ENCODE results near the gene LARP4.

Gene LARP4

DNA sequence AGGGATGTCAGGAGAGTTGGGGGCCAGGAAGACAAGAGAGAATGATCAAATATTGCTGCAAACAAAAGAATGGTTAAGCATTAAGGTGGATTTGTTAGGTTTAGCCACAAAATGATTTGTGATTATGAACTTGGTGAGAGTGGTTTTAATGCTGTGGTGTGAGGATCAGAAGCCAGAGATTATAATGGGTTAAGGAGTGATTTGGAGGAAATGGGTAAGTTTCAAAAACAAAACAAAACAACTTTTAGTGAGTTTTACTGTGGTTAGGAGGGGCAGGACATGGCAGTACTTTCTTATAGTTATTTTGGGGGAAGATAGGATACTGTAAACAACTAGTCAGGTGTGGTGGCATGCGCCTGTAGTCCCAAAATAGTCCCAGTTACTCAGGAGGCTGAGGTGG is 128.1 kb downstream of the LARP4 start:
- DNase-seq: no peak

- no peak for DNase-seq
Observed at GRCh38 chr12:50529345-50529744, 128.7 kb downstream of the LARP4 start.

All from activated CD4-positive, alpha-beta T cell treated with anti-CD3 and anti-CD28 coated beads, Interleukin-2, amount 50 U/mL, for 1 hour (primary cell).